Measurements from ENCODE around the gene CRTC2. TPM values are rescaled to one million over a fixed set of nuclear protein-coding genes. Genes with fewer than 3 reads are reported as not detected.

Gene CRTC2
- total RNA-seq, 1 experiment from 2014 or later = 33.8 TPM

DNA sequence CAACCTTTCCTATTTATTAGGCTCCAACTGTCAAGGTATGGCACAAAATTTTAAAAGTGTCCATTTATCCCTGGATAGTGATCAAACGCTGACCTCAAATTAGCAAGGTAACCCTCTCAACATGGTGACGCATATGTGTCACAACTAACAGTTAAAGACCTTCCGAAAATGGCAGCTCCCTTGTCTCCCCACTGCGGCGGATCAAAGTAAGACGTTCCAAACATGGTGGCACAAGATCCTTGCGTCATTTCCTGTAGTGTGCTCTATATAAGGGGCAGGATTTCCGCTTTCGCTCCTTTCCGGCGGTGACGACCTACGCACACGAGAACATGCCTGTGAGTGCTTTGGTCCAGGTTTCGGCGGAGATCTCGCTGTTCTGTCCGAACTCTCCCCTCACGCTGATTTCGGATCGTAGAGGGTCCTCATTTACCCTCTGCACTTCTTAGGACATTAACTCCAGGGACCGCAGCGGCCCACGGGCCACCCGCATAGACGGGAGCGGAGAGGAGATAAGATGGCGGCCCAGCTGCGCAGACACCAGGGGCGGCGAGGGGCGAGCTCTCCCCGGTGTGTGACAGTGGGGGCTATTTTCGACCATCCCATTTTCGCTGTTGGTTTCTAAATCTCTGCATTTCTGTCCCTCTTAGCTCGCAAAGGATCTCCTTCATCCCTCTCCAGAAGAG, 32.2 kb upstream of the CRTC2 start, which contains the start of gene RPS27:
Gene RPS27 (plus strand): TSS at position 295 of the 683 bp plus-strand sequence. CDS start 35 bp downstream, at position 330.
- POLR2A ChIA-PET = interaction anchor here (0.5 to 3.2 kb wide), 32 partner anchors 9 to 458 kb away, joined by 3 to 24 read pairs (median 5); partner anchors contain the start of genes CREB3L4, CRTC2, GATAD2B and ILF2
- Histone ChIP-seq H3K36me3 (ENCODE audit: control insufficient read depth in 1 of 2, insufficient read depth in 2 of 2, low read length in 2 of 2) (peaks cover 15 to 31% of the 10 kb centered on the region in 2 experiments), H3K9me2 (ENCODE audit: insufficient read depth) (no peaks in the 10 kb centered on the region), H3K4me2 (ENCODE audit: low read length) (peak within 1 kb of the TSS; percentile 75), H3K79me2 (ENCODE audit: insufficient read depth, low read length) (peaks cover 26% of the 10 kb centered on the region), H3K9me3 (ENCODE audit: control insufficient read depth in 1 of 2, insufficient read depth in 1 of 2, low read depth in 1 of 2, low read length in 2 of 2) (no peaks in the 10 kb centered on the region), H3K4me3 (replicated peaks in 1 of 2; ENCODE audit: low read depth in 1 of 2, low read length in 2 of 2) (peak within 1 kb of the TSS; percentile 89 to 96), H2AFZ (ENCODE audit: low read depth, low read length, poor library complexity, severe bottlenecking) (no peak within 1 kb of the TSS), H3K27ac (ENCODE audit: low read depth, low read length) (peak within 1 kb of the TSS; percentile 80), H3K27me3 (ENCODE audit: insufficient read depth, low read length) (no peaks in the 10 kb centered on the region), H4K20me1 (ENCODE audit: insufficient read depth) (peaks cover 11% of the 10 kb centered on the region; the same call in 1 of the 2 replicates), H3K4me1 (ENCODE audit: control insufficient read depth in 1 of 2, insufficient read depth in 2 of 2, low read length in 2 of 2) (peaks cover 7 to 37% of the 10 kb centered on the region in 2 experiments), H3K9ac (ENCODE audit: low read length) (peak within 1 kb of the TSS; percentile 99)
- no peak for TF ChIP-seq CEBPB (IDR thresholded peaks at IDR 0.05; ENCODE audit: low read depth)
- TF ChIP-seq POLR2A (IDR thresholded peaks at IDR 0.05; ENCODE audit: borderline replicate concordance, extremely low read depth, insufficient read depth, insufficient read length) = peak; percentile 99
- TF ChIP-seq YY1 (IDR thresholded peaks at IDR 0.05; ENCODE audit: extremely low read depth, insufficient replicate concordance, low read depth, low read length) = peak; percentile 100
- TF ChIP-seq TCF7L2 (IDR thresholded peaks at IDR 0.05; ENCODE audit: borderline replicate concordance, extremely low read depth, insufficient read depth, insufficient read length) = peak; percentile 100
- TF ChIP-seq, protein P1, sequence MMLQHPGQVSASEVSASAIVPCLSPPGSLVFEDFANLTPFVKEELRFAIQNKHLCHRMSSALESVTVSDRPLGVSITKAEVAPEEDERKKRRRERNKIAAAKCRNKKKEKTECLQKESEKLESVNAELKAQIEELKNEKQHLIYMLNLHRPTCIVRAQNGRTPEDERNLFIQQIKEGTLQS (IDR thresholded peaks at IDR 0.05) = no peak
- TF ChIP-seq SIN3A (IDR thresholded peaks at IDR 0.05; ENCODE audit: low read depth) = peak; percentile 96
- TF ChIP-seq SP1 (IDR thresholded peaks at IDR 0.05; ENCODE audit: low read depth) = peak; percentile 89
- peak; percentile 94 for TF ChIP-seq EGR1 (IDR thresholded peaks at IDR 0.05; ENCODE audit: low read depth)
- TF ChIP-seq, protein P2, sequence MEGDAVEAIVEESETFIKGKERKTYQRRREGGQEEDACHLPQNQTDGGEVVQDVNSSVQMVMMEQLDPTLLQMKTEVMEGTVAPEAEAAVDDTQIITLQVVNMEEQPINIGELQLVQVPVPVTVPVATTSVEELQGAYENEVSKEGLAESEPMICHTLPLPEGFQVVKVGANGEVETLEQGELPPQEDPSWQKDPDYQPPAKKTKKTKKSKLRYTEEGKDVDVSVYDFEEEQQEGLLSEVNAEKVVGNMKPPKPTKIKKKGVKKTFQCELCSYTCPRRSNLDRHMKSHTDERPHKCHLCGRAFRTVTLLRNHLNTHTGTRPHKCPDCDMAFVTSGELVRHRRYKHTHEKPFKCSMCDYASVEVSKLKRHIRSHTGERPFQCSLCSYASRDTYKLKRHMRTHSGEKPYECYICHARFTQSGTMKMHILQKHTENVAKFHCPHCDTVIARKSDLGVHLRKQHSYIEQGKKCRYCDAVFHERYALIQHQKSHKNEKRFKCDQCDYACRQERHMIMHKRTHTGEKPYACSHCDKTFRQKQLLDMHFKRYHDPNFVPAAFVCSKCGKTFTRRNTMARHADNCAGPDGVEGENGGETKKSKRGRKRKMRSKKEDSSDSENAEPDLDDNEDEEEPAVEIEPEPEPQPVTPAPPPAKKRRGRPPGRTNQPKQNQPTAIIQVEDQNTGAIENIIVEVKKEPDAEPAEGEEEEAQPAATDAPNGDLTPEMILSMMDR (IDR thresholded peaks at IDR 0.05 in 2 of 3, conservative IDR thresholded peaks at IDR 0.05 in 1 of 3; ENCODE audit: borderline replicate concordance in 1 of 3, insufficient read depth in 1 of 3, low read depth in 2 of 3, low read length in 2 of 3) = no peak
- 0 out of 2 replicates have a peak, but pooled peaks have one; percentile 8 for TF ChIP-seq JUND (IDR thresholded peaks at IDR 0.05)
- peak; percentile 91 for TF ChIP-seq SRF (IDR thresholded peaks at IDR 0.05; ENCODE audit: low read depth)
- TF ChIP-seq ELF1 (IDR thresholded peaks at IDR 0.05; ENCODE audit: borderline replicate concordance, low read depth) = peak; percentile 95; the same call in 1 of the 2 replicates
- TF ChIP-seq, protein P3, sequence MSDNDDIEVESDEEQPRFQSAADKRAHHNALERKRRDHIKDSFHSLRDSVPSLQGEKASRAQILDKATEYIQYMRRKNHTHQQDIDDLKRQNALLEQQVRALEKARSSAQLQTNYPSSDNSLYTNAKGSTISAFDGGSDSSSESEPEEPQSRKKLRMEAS (IDR thresholded peaks at IDR 0.05) = peak; percentile 78
- peak; percentile 84; the same call in 1 of the 2 replicates for TF ChIP-seq CBX3 (IDR thresholded peaks at IDR 0.05; ENCODE audit: low read depth)
- TF ChIP-seq POLR2AphosphoS5 (IDR thresholded peaks at IDR 0.05; ENCODE audit: low read depth, low read length) = peak; percentile 99
- TF ChIP-seq, protein P4, sequence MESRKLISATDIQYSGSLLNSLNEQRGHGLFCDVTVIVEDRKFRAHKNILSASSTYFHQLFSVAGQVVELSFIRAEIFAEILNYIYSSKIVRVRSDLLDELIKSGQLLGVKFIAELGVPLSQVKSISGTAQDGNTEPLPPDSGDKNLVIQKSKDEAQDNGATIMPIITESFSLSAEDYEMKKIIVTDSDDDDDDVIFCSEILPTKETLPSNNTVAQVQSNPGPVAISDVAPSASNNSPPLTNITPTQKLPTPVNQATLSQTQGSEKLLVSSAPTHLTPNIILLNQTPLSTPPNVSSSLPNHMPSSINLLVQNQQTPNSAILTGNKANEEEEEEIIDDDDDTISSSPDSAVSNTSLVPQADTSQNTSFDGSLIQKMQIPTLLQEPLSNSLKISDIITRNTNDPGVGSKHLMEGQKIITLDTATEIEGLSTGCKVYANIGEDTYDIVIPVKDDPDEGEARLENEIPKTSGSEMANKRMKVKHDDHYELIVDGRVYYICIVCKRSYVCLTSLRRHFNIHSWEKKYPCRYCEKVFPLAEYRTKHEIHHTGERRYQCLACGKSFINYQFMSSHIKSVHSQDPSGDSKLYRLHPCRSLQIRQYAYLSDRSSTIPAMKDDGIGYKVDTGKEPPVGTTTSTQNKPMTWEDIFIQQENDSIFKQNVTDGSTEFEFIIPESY (IDR thresholded peaks at IDR 0.05; ENCODE audit: extremely low read depth, insufficient replicate concordance, low read length) = peak; percentile 78
- peak; percentile 98 for DNase-seq (ENCODE audit: low read depth, low spot score)
- RAD21 ChIA-PET (ENCODE audit: low non-redundant PET in 1 of 2, low total read pairs in 2 of 2, uncharacterized antibody in 2 of 2, unreplicated experiment in 2 of 2) = no interaction called here
- BruUV-seq (replicated peaks) = no TSS peak
- ATAC-seq = peak; percentile 51
- intact Hi-C loops (cut with micrococcal nuclease) = no loop called here
- CTCF ChIA-PET = interaction anchor here (1.3 kb wide), 1 partner anchor 13 kb away, joined by 3 read pairs; the partner anchor contains the start of gene JTB
